Measurements from ENCODE around the gene MGMT. TPM values are rescaled to one million over a fixed set of nuclear protein-coding genes. Genes with fewer than 3 reads are reported as not detected.

MGMT gene
- total RNA-seq, 1 donor from 2014 or later: 20.8 TPM

DNA sequence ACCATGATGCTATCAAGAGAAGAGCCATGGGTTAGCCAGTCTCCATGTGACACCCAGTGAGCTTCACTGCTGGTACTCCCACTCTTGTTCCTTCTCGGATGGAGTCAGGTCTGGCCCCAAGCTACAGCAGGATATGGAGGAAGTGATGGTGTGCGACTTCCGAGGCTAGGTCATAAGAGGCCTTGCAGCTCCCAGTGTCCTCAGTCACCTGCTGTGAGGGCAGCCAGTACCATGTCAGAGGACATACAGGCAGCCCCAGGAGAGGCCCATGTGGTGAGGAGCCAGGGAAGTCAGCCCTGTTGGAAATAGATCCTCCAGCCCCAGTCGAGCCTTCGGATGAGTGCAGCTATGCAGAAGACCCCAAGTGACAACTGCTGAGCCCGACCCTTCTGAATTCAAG is 260.0 kb downstream of the MGMT start:
- H3K9me3 Mint-ChIP-seq (ENCODE audit: unreplicated experiment): peaks cover 34% of the 10 kb centered on the region
- no peak overlapping the region for H3K27ac Mint-ChIP-seq (ENCODE audit: unreplicated experiment)
- peaks cover 6% of the 10 kb centered on the region for H3K36me3 Mint-ChIP-seq (ENCODE audit: unreplicated experiment)
- no peaks in the 10 kb centered on the region for H3K27me3 Mint-ChIP-seq (ENCODE audit: unreplicated experiment)
- H3K4me1 Mint-ChIP-seq (ENCODE audit: unreplicated experiment): no peaks in the 10 kb centered on the region
- TF ChIP-seq, protein P1, sequence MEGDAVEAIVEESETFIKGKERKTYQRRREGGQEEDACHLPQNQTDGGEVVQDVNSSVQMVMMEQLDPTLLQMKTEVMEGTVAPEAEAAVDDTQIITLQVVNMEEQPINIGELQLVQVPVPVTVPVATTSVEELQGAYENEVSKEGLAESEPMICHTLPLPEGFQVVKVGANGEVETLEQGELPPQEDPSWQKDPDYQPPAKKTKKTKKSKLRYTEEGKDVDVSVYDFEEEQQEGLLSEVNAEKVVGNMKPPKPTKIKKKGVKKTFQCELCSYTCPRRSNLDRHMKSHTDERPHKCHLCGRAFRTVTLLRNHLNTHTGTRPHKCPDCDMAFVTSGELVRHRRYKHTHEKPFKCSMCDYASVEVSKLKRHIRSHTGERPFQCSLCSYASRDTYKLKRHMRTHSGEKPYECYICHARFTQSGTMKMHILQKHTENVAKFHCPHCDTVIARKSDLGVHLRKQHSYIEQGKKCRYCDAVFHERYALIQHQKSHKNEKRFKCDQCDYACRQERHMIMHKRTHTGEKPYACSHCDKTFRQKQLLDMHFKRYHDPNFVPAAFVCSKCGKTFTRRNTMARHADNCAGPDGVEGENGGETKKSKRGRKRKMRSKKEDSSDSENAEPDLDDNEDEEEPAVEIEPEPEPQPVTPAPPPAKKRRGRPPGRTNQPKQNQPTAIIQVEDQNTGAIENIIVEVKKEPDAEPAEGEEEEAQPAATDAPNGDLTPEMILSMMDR (IDR thresholded peaks at IDR 0.05): no peak
- no peak overlapping the region for H3K4me3 Mint-ChIP-seq (ENCODE audit: unreplicated experiment)
- peak; percentile 72 for DNase-seq (ENCODE audit: extremely low spot score, unreplicated experiment)

DNA sequence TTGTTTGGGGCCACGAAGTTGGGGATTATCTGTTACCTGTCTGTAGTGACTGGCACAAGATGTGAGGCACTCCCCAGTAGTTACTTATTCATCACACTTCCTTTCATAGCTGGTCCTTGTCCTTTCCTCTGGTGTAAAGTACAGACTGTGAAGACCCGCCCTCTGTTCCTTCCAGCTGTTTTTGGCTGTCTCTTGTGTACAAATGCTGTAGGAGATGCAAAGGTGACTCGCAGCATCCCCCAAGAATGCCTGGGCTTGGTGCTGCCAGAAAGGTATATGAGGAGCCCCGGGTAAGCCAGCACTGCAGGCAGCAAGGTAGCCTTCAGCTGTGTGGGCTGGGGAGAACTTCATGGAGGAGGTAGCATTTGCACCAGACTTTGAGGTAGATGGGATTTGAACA is 260.5 kb downstream of the MGMT start:
- TF ChIP-seq, protein P1 (IDR thresholded peaks at IDR 0.05): no peak
- no peak for DNase-seq (ENCODE audit: extremely low spot score, unreplicated experiment)
- peaks cover 6% of the 10 kb centered on the region for H3K36me3 Mint-ChIP-seq (ENCODE audit: unreplicated experiment)

DNA sequence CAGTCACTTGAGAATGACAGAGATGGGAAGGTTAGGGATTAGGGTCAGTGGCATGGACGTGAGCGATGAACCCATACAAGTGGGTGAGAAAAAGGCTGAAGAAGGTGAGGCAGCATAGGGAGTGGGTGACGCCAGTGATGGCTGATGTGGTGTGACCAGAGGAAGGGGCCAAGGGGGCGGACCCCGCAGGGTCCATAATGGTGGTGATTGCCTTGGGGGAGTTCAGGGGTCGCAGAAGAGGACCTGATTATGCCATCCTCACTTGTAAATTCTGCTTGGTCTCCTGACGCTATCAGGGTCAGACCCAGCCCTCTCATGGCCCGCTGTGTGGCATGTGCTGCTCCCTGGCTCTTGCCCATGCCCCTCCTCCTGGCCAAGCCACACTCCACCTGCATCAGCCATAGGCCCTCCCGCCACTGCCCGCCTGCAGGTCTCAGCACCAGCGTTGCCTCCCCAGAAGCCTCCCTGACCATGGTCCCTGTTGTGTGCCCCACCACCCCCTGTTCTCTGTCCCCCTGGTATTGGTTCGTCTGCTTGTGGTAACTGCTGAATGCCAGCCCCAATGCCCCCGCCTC is 261.3 kb downstream of the MGMT start:
- H3K27me3 Mint-ChIP-seq (ENCODE audit: unreplicated experiment): no peaks in the 10 kb centered on the region
- peaks cover 31% of the 10 kb centered on the region for H3K9me3 Mint-ChIP-seq (ENCODE audit: unreplicated experiment)
- no peaks in the 10 kb centered on the region for H3K4me1 Mint-ChIP-seq (ENCODE audit: unreplicated experiment)
- TF ChIP-seq, protein P1 (IDR thresholded peaks at IDR 0.05): no peak
- H3K36me3 Mint-ChIP-seq (ENCODE audit: unreplicated experiment): peaks cover 6% of the 10 kb centered on the region
- no peak overlapping the region for H3K4me3 Mint-ChIP-seq (ENCODE audit: unreplicated experiment)
- DNase-seq (ENCODE audit: extremely low spot score, unreplicated experiment): no peak
- H3K27ac Mint-ChIP-seq (ENCODE audit: unreplicated experiment): no peak overlapping the region

More for the DNA sequence above, 260.5 kb downstream of the MGMT start:
- no peak overlapping the region for H3K27ac Mint-ChIP-seq (ENCODE audit: unreplicated experiment)
- no peak overlapping the region for H3K4me3 Mint-ChIP-seq (ENCODE audit: unreplicated experiment)
- peaks cover 34% of the 10 kb centered on the region for H3K9me3 Mint-ChIP-seq (ENCODE audit: unreplicated experiment)
- H3K4me1 Mint-ChIP-seq (ENCODE audit: unreplicated experiment): no peaks in the 10 kb centered on the region
- no peaks in the 10 kb centered on the region for H3K27me3 Mint-ChIP-seq (ENCODE audit: unreplicated experiment)

DNA sequence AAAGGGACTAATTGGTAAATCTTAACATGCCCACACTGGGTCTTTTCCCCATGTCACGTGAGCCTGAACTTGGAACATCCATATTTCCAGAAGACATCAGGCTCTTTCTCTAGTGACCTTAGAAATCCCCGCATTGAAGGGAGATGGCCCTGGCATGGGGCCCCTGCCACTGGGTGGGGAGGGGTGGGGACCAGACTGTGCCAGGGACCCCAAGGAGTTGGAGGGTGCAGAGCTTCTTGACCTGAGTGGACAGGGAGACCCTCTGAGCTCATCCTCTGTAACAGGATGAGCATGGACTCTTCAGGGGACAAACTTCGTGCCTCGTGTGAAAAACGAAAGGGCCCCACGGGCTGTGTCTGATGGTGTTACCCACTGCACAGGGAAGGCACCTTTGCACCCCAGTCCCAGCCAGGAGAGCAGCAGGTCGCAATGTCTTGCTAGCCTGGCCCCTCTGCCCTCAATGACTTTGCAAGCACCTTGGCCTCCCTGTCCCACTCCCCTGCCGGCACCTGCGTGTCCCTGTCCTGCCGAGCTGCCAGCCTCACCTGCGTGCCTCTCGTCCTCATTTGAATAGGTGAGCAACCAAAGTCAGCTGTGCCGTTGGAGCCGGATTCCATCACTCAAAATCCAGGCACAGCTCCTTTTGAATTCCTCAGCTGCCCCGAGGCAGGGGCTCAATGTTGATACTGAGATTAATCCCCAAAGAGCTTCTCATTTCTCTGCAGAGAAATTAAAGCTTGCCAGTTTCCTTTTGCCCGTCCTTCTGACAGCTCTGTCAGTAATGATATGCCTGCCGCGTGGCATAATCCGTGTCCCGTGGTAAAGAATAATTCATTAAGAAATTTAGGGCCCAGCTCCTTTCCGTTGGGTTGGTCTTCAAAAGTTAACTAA is 262.1 kb downstream of the MGMT start:
- H3K4me1 Mint-ChIP-seq (ENCODE audit: unreplicated experiment): no peaks in the 10 kb centered on the region
- H3K4me3 Mint-ChIP-seq (ENCODE audit: unreplicated experiment): no peak overlapping the region
- DNase-seq (ENCODE audit: extremely low spot score, unreplicated experiment): peak; percentile 77
- H3K36me3 Mint-ChIP-seq (ENCODE audit: unreplicated experiment): peaks cover 6% of the 10 kb centered on the region
- TF ChIP-seq, protein P1 (IDR thresholded peaks at IDR 0.05): no peak
- H3K9me3 Mint-ChIP-seq (ENCODE audit: unreplicated experiment): peaks cover 30% of the 10 kb centered on the region
- H3K27ac Mint-ChIP-seq (ENCODE audit: unreplicated experiment): no peak overlapping the region
- no peaks in the 10 kb centered on the region for H3K27me3 Mint-ChIP-seq (ENCODE audit: unreplicated experiment)

DNA sequence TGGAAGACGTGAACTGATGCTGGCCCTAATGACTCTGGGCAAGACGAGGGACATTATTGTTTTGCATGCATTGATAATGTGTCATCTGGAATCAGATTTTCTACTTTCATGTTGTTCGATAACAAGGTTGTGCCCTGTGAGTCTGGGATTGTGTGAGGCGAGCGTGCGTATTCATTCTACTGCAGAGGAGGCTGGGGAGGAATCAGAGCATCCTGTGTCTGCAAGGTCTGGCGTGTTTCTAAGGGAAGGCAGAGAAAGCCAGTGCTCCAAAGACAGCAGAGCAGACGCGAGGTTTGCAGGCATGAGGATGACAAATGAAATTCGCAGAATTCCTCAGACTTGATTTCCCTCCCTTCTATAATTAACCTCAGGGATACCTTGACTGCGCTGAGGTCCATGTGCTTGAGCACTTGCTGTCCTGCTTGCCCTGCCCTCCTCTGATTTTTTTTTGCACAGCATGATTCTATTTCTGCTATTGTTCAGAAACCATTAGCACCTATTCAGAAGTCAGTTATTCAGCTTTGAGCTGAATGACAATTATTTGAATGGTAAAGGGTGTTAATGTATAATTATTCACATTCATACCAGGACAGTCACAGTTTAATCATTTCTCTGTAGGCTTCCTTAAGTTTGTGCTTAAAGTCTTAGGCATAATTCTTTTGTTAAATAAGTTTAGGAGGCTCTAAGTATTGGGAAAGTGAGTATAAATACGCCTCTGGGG is 263.4 kb downstream of the MGMT start:
- DNase-seq (ENCODE audit: extremely low spot score, unreplicated experiment): no peak
- TF ChIP-seq, protein P1 (IDR thresholded peaks at IDR 0.05): no peak
- Mint-ChIP-seq H3K4me1 (ENCODE audit: unreplicated experiment) (no peaks in the 10 kb centered on the region), H3K9me3 (ENCODE audit: unreplicated experiment) (peaks cover 30% of the 10 kb centered on the region), H3K27me3 (ENCODE audit: unreplicated experiment) (no peaks in the 10 kb centered on the region), H3K4me3 (ENCODE audit: unreplicated experiment) (no peak overlapping the region), H3K27ac (ENCODE audit: unreplicated experiment) (no peak overlapping the region), H3K36me3 (ENCODE audit: unreplicated experiment) (peaks cover 4% of the 10 kb centered on the region)
